NT2/D1 (cell line): Measurements from ENCODE around the gene WDSUB1.

ENCODE experiments used
- DNase-seq: peaks from one replicate; pipeline ENCODE4 v3.0.0-alpha.2; 2011; ENCODE audit warnings: low read depth, low spot score
- H3K27me3 ChIP-seq: 2 replicates; pipeline ENCODE4 v1.6.0; 2011; ENCODE audit warnings: mild to moderate bottlenecking; ENCODE audit not compliant: insufficient read length, insufficient read depth
- H3K36me3 ChIP-seq: 2 replicates; pipeline ENCODE4 v1.6.1; 2011; ENCODE audit warnings: mild to moderate bottlenecking, low read length, mixed read lengths; ENCODE audit not compliant: insufficient read depth, insufficient read length
- H3K4me1 ChIP-seq: 2 replicates; pipeline ENCODE4 v1.5.1; 2011; ENCODE audit not compliant: insufficient read depth, insufficient read length
- H3K4me3 ChIP-seq: 2 replicates; pipeline ENCODE4 v1.5.1; 2011; ENCODE audit warnings: low read depth; ENCODE audit not compliant: insufficient read length
- H3K9ac ChIP-seq: 2 replicates; pipeline ENCODE4 v1.6.0; 2011; ENCODE audit warnings: low read depth; ENCODE audit not compliant: insufficient read length
- H3K9me3 ChIP-seq: 2 replicates; pipeline ENCODE4 v1.5.1; 2011; ENCODE audit warnings: mild to moderate bottlenecking, low read length; ENCODE audit not compliant: insufficient read depth
- SUZ12 ChIP-seq: IDR thresholded peaks from 2 replicates; pipeline ENCODE4 v1.6.1; 2011; ENCODE audit not compliant: insufficient read length, insufficient read depth; ENCODE audit errors: extremely low read depth
- YY1 ChIP-seq: IDR thresholded peaks from 2 replicates; pipeline ENCODE4 v1.6.1; 2011; ENCODE audit not compliant: insufficient read length, insufficient read depth
- ZNF274 ChIP-seq: IDR thresholded peaks from 2 replicates; pipeline ENCODE4 v1.6.1; 2011; ENCODE audit warnings: mild to moderate bottlenecking, low read depth, low read length

The WDSUB1 gene

GRCh38 chr2:159266554-159266953 lies 19.9 kb downstream of the WDSUB1 start:
- H3K4me1 ChIP-seq: no peaks in the 10 kb centered on the region
- H3K4me3 ChIP-seq: no peak overlapping the region
- H3K36me3 ChIP-seq: no peaks in the 10 kb centered on the region
- no peak overlapping the region for H3K9ac ChIP-seq
- TF ChIP-seq ZNF274 (no peak), YY1 (no peak), SUZ12 (no peak)
- H3K9me3 ChIP-seq: no peaks in the 10 kb centered on the region
- DNase-seq: no peak
- H3K27me3 ChIP-seq: no peaks in the 10 kb centered on the region

- DNase-seq: peak; percentile 68
- Histone ChIP-seq H3K4me3 (no peak overlapping the region), H3K27me3 (no peaks in the 10 kb centered on the region), H3K4me1 (no peaks in the 10 kb centered on the region), H3K9ac (no peak overlapping the region), H3K36me3 (no peaks in the 10 kb centered on the region), H3K9me3 (no peaks in the 10 kb centered on the region)
- TF ChIP-seq YY1 (no peak), ZNF274 (no peak), SUZ12 (no peak)
Measured at GRCh38 chr2:159265171-159265576, 21.3 kb downstream of the WDSUB1 start.

- Histone ChIP-seq H3K9ac (no peak overlapping the region), H3K9me3 (no peaks in the 10 kb centered on the region), H3K27me3 (no peaks in the 10 kb centered on the region), H3K4me1 (no peaks in the 10 kb centered on the region), H3K36me3 (no peaks in the 10 kb centered on the region), H3K4me3 (no peak overlapping the region)
- TF ChIP-seq SUZ12 (no peak), YY1 (no peak), ZNF274 (no peak)
- DNase-seq: no peak
Measured at GRCh38 chr2:159262904-159263303, 23.6 kb downstream of the WDSUB1 start.

- TF ChIP-seq ZNF274 (no peak), SUZ12 (no peak), YY1 (no peak)
- Histone ChIP-seq H3K9ac (no peak overlapping the region), H3K36me3 (peaks cover 1% of the 10 kb centered on the region), H3K9me3 (no peaks in the 10 kb centered on the region), H3K4me3 (no peak overlapping the region), H3K27me3 (no peaks in the 10 kb centered on the region), H3K4me1 (no peaks in the 10 kb centered on the region)
- DNase-seq: no peak
Measured at GRCh38 chr2:159262226-159262625, 24.3 kb downstream of the WDSUB1 start.

GRCh38 chr2:159256159-159256558 lies 30.3 kb downstream of the WDSUB1 start:
- no peaks in the 10 kb centered on the region for H3K4me1 ChIP-seq
- TF ChIP-seq ZNF274: no peak
- TF ChIP-seq SUZ12: no peak
- TF ChIP-seq YY1: no peak
- no peaks in the 10 kb centered on the region for H3K9me3 ChIP-seq
- H3K4me3 ChIP-seq: no peak overlapping the region
- no peaks in the 10 kb centered on the region for H3K27me3 ChIP-seq
- no peak overlapping the region for H3K9ac ChIP-seq
- peaks cover 5% of the 10 kb centered on the region for H3K36me3 ChIP-seq
- DNase-seq: no peak

- no peaks in the 10 kb centered on the region for H3K9me3 ChIP-seq
- H3K4me3 ChIP-seq: no peak overlapping the region
- H3K27me3 ChIP-seq: no peaks in the 10 kb centered on the region
- H3K36me3 ChIP-seq: peaks cover 5% of the 10 kb centered on the region
- no peak overlapping the region for H3K9ac ChIP-seq
- H3K4me1 ChIP-seq: no peaks in the 10 kb centered on the region
- TF ChIP-seq YY1 (no peak), SUZ12 (no peak), ZNF274 (no peak)
- DNase-seq: no peak
Measured at GRCh38 chr2:159252905-159253304, 33.6 kb downstream of the WDSUB1 start.

- Histone ChIP-seq H3K9ac (no peak overlapping the region), H3K4me1 (no peaks in the 10 kb centered on the region)
Measured at GRCh38 chr2:159251296-159252173, 35.0 kb downstream of the WDSUB1 start.

More at GRCh38 chr2:159251296-159252173, 35.0 kb downstream of the WDSUB1 start:
- Histone ChIP-seq H3K4me3 (no peak overlapping the region), H3K9me3 (no peaks in the 10 kb centered on the region), H3K36me3 (peaks cover 2% of the 10 kb centered on the region), H3K27me3 (no peaks in the 10 kb centered on the region)
- no peak for TF ChIP-seq SUZ12
- no peak for TF ChIP-seq YY1
- TF ChIP-seq ZNF274: no peak
- DNase-seq: no peak
